SK-N-MC (cell line): ENCODE measurements around the gene TMEM87B.

Source experiments
- DNase-seq: peaks from one replicate; pipeline ENCODE4 v3.0.0-alpha.2; 2011; ENCODE audit warnings: low read depth, low spot score
- H3K27ac ChIP-seq: fragments of 200-600 bp; sonication (generic); 2 replicates; pipeline ENCODE4 v1.5.1; 2016; ENCODE audit warnings: mixed run types
- H3K36me3 ChIP-seq: fragments of 200-600 bp; sonication (generic); 2 replicates; pipeline ENCODE4 v1.6.1; 2017; ENCODE audit warnings: antibody characterized with exemption, low read length, mixed read lengths; ENCODE audit not compliant: insufficient read depth
- H3K4me3 ChIP-seq: fragments of 200-600 bp; sonication (generic); 2 replicates; pipeline ENCODE4 v1.5.1; 2016
- H3K9ac ChIP-seq: fragments of 200-600 bp; sonication (generic); 2 replicates; pipeline ENCODE4 v1.8.0; 2017; ENCODE audit warnings: mixed run types, mixed read lengths; ENCODE audit not compliant: insufficient read length
- H3K9me3 ChIP-seq: fragments of 200-600 bp; sonication (generic); 2 replicates; pipeline ENCODE4 v1.6.1; 2017; ENCODE audit warnings: low read depth, mild to moderate bottlenecking, antibody characterized with exemption, low read length, moderate library complexity, mixed read lengths
- EZH2 ChIP-seq: fragments of 200-600 bp; sonication (generic); IDR thresholded peaks from one replicate; pipeline ENCODE4 v1.6.1; 2017; ENCODE audit warnings: antibody characterized with exemption
- FOXP2 ChIP-seq: optimal IDR thresholded peaks from 2 replicates; pipeline ENCODE3; 2011; ENCODE audit warnings: mild to moderate bottlenecking, moderate library complexity; ENCODE audit not compliant: insufficient read depth; ENCODE audit errors: extremely low read length, control extremely low read depth
- POLR2AphosphoS5 ChIP-seq: IDR thresholded peaks from 2 replicates; pipeline ENCODE4 v1.6.1; 2012; ENCODE audit warnings: mild to moderate bottlenecking, low read depth, low read length, borderline replicate concordance

TMEM87B gene

GRCh38 chr2:112159454-112159921 is 104.4 kb downstream of the TMEM87B start:
- Histone ChIP-seq H3K36me3 (no peaks in the 10 kb centered on the region), H3K27ac (no peak overlapping the region), H3K9me3 (no peaks in the 10 kb centered on the region), H3K9ac (no peak overlapping the region), H3K4me3 (no peak overlapping the region)
- no peak for DNase-seq
- no peak for TF ChIP-seq FOXP2
- TF ChIP-seq EZH2, result no peak
- TF ChIP-seq POLR2AphosphoS5, result no peak

DNA sequence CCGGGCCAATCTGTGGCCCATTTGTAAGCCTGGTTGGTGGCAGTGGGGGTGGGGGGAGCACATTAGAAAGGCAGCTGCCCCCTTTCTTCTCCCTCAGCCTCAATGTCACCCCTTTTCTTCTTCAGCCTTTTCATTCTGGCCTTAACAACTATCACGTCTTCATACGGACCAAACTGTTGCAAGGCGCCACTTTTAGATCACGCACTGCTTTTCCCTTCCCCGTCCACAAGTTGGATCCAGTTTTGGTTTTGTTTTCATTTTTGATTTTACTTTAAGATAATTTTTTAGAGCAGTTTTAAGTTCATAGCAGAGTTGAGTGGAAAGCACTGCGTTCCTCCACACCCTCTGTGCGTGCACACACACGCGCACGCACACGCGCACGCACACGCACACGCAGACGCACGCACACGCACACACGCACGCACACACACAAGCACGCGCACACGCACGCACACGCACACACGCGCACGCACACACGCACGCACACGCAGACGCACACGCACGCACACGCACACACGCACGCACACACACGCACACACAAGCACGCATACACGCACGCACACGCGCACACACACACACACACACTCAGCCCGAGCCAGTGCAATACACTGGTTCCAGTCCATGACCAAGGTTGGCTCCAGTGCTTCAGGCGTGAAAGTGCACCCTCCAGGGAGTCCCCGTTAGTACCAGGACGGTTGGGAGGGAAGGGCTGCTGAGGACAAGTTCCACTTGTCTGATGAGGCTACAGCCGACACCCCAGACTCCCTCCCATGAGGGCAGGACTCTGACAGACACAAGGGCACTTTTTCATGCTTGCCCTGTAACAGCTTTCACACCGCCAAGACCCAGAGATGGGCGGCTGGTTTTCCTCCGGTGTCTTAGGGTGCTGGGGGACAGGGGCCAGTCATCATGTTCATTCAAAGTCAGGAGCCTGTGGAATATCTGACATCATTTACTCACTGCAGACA is 105.5 kb downstream of the TMEM87B start:
- Histone ChIP-seq H3K4me3 (no peak overlapping the region), H3K9ac (no peak overlapping the region), H3K36me3 (no peaks in the 10 kb centered on the region), H3K9me3 (no peaks in the 10 kb centered on the region), H3K27ac (no peak overlapping the region)
- DNase-seq, result no peak
- TF ChIP-seq POLR2AphosphoS5 (no peak), FOXP2 (no peak), EZH2 (no peak)

GRCh38 chr2:112161431-112162145 is 106.5 kb downstream of the TMEM87B start:
- no peak for DNase-seq
- Histone ChIP-seq H3K27ac (no peak overlapping the region), H3K4me3 (no peak overlapping the region), H3K36me3 (no peaks in the 10 kb centered on the region), H3K9ac (no peak overlapping the region), H3K9me3 (no peaks in the 10 kb centered on the region)
- no peak for TF ChIP-seq EZH2
- no peak for TF ChIP-seq FOXP2
- no peak for TF ChIP-seq POLR2AphosphoS5

GRCh38 chr2:112162341-112162740 is 107.3 kb downstream of the TMEM87B start:
- no peak overlapping the region for H3K4me3 ChIP-seq
- no peak for DNase-seq
- no peak overlapping the region for H3K9ac ChIP-seq
- TF ChIP-seq FOXP2 (no peak), POLR2AphosphoS5 (no peak), EZH2 (no peak)
- no peak overlapping the region for H3K27ac ChIP-seq
- no peaks in the 10 kb centered on the region for H3K36me3 ChIP-seq
- no peaks in the 10 kb centered on the region for H3K9me3 ChIP-seq

DNA sequence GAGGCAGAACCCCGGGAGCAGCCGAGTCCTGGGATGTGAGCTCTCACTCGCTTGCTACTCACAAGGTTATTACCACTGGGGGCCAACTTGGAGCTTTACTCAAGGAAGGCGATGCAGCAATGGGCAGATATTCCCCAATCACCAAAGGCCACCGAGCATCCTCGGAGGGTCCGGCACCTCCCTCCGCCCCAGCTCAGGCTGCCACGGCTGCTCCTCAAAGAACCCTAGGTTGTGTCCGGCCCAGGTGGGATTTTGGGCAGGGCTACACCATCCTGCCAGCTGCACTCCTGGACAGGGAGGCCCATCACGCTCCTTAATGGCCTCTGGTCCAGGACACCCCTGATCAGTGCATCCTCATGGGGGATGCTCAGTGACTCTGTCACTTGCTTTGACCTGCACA is 107.9 kb downstream of the TMEM87B start:
- no peak overlapping the region for H3K4me3 ChIP-seq
- TF ChIP-seq FOXP2, result no peak
- no peak for TF ChIP-seq POLR2AphosphoS5
- TF ChIP-seq EZH2, result no peak
- no peak overlapping the region for H3K9ac ChIP-seq
- H3K27ac ChIP-seq, result no peak overlapping the region
- H3K9me3 ChIP-seq, result no peaks in the 10 kb centered on the region
- no peak for DNase-seq
- H3K36me3 ChIP-seq, result no peaks in the 10 kb centered on the region

- Histone ChIP-seq H3K27ac (no peak overlapping the region), H3K9me3 (no peaks in the 10 kb centered on the region), H3K4me3 (no peak overlapping the region), H3K36me3 (no peaks in the 10 kb centered on the region), H3K9ac (no peak overlapping the region)
- DNase-seq, result no peak
- TF ChIP-seq FOXP2 (no peak), EZH2 (no peak), POLR2AphosphoS5 (no peak)
These were observed 108.5 kb downstream of the TMEM87B start for GRCh38 chr2:112163541-112163981.

DNA sequence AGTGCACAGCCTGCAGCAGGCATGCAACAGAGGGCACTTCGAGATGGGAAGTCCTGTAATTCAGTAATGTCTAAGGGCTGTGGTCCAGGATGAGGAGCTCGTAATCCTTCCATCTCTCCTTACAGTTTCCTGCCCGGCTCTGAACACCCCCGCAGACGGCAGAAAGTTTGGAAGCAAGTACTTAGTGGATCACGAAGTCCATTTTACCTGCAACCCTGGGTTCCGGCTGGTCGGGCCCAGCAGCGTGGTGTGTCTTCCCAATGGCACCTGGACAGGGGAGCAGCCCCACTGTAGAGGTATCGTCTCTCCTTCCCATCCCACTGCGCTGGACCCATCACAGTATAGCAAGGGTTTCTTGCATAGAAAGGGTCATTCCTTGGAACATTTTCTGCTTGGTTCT is 109.8 kb downstream of the TMEM87B start:
- H3K9ac ChIP-seq, result no peak overlapping the region
- H3K36me3 ChIP-seq, result no peaks in the 10 kb centered on the region
- no peak for DNase-seq
- no peak overlapping the region for H3K27ac ChIP-seq
- H3K4me3 ChIP-seq, result no peak overlapping the region
- no peak for TF ChIP-seq FOXP2
- TF ChIP-seq POLR2AphosphoS5, result no peak
- no peak for TF ChIP-seq EZH2
- no peaks in the 10 kb centered on the region for H3K9me3 ChIP-seq

GRCh38 chr2:112165296-112165695 is 110.2 kb downstream of the TMEM87B start:
- TF ChIP-seq POLR2AphosphoS5 (no peak), FOXP2 (no peak), EZH2 (no peak)
- H3K9me3 ChIP-seq, result no peaks in the 10 kb centered on the region
- no peak for DNase-seq
- H3K9ac ChIP-seq, result no peak overlapping the region
- no peaks in the 10 kb centered on the region for H3K36me3 ChIP-seq
- no peak overlapping the region for H3K4me3 ChIP-seq
- H3K27ac ChIP-seq, result no peak overlapping the region
